GM19240 (cell line): Measurements from ENCODE around the gene CD274.
"Not testable (repeated sequence)": the region's sequence is repeated elsewhere in the genome, so short reads cannot be mapped to it uniquely, and the experiment has no call there.

ENCODE experiments used
- DNase-seq: peaks from one replicate; pipeline ENCODE4 v3.0.0; 2011; ENCODE audit warnings: low spot score; ENCODE audit not compliant: insufficient read length

The CD274 gene

GRCh38 chr9:5437254-5438216 lies 12.8 kb upstream of the CD274 start, which contains the start of gene PLGRKT:
Gene PLGRKT (minus strand): TSS chr9:5437925. CDS start chr9:5431977, 5,948 bp downstream.
- peak; percentile 82 for DNase-seq

DNA sequence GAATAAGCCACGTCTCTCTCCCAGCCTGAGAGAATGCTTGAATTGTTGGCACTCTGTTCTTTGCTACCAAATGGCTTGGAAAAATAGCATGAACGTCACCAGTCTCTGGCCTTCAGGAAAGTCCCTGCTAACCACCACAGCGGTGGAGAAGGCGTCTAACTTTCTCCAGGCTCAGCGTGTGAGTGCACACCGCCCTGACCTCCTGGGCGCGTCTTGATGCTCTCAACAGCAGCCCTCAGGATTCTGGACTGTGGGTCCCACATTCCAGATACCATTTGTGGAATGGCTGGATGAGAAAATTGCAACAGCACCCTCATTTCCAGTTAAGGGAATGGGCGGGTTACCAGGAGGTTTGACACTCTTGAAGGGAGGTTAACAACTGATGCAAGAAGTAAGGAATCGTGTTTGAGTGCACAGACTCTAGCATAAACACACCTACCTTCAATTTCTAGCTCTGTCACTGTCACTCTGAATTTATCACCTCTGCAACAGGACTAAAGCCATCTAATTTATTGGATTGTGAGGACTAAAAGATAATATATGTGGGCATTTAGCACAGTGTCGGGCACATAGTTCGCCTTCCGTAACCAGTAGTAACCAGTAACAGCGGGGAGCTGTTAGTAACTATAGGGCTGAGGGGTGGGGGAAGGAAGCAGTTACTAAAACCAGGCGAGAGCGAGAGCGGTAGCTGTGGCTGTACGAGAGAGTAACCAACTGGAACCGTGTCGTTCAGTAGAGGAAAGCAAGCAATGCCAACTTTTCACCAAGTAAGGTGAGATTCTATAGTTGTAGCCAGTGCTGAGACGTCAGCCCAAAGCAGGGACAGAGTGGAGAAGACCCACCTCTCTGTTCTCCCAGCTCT lies 11.8 kb upstream of the CD274 start:
- no peak for DNase-seq

DNA sequence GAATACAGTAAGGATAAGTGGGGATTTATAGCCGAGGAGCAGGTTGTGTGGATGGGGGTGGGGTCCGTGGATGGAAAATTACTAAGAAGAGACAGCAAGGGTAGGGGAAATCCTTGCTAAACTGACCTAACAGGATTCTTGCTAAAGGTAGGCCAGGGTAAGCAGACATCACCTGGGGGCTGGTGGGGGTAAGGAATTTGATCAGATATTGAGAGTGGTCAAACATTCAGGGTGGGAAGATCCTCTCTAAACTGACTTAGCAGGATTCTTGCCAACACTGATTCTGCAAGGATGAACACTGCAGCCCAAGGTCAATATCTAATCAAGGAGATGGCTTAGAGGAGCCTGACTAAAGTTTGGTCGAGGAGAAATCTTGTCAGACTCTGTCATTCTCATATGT lies 9.9 kb upstream of the CD274 start:
- DNase-seq, result no peak

- DNase-seq, result no peak
Observed at GRCh38 chr9:5441043-5441442, 9.3 kb upstream of the CD274 start.

DNA sequence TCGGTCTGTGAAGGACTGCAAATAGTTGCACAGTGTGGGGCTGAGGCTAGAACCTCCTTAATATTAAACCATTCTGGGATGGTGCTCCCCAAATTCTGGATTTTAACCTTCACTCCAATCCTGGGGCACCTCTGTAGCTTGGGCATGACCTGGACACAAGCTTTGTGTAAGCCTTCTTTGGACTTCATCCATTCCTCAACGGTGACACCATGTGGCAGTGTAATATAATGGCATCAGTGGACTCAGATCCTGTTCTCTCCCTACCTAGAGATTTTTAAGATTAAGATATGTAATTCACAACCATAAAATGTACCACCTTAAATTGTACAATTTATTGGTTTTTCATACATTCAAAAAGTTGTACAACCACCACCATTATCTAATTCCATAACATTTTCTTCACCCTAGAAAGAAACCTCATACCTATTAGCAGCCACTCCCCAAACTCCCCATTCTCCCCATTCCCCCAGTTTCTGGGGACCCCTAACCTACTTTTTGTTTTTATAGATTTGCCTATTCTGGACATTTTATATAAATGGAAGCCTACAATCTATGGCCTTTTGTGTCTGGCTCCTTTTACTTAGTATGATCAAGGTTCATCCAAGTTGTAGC lies 7.8 kb upstream of the CD274 start:
- DNase-seq, result no peak

- DNase-seq, result no peak
Observed at GRCh38 chr9:5443850-5444249, 6.5 kb upstream of the CD274 start.

DNA sequence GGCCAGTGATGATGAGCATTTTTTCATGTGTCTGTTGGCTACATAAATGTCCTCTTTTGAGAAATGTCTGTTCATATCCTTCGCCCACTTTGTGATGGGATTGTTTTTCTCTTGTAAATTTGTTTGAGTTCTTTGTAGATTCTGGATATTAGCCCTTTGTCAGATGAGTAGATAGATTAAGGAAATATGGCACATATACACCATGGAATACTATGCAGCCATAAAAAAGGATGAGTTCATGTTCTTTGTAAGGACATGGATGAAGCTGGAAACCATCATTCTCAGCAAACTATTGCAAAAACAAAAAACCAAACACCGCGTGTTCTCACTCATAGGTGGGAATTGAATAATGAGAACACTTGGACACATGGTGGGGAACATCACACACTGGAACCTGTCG lies 5.2 kb upstream of the CD274 start:
- DNase-seq, result not testable (repeated sequence)

GRCh38 chr9:5445886-5446285 lies 4.5 kb upstream of the CD274 start:
- no peak for DNase-seq

- DNase-seq, result no peak
Observed at GRCh38 chr9:5446451-5447236, 3.7 kb upstream of the CD274 start.

DNA sequence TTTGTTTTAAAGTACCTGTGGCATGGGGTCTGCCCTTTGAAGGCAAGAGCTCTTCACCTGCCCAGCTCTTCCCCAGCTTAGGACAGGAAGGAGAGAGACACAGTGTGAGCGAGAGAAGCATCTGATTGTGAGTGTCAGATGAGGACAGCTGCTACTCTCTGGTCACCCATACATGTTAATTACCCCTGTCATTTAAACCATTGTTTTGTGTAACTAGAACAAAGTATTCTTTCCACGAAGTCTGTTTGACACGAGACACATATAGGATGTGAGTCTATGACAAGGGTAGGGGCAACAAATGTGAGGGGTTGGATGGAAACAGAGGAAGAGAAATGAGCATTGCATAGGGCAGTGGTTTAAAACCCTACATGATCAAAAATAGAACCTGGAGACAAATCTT lies 3.0 kb upstream of the CD274 start:
- DNase-seq, result no peak

DNA sequence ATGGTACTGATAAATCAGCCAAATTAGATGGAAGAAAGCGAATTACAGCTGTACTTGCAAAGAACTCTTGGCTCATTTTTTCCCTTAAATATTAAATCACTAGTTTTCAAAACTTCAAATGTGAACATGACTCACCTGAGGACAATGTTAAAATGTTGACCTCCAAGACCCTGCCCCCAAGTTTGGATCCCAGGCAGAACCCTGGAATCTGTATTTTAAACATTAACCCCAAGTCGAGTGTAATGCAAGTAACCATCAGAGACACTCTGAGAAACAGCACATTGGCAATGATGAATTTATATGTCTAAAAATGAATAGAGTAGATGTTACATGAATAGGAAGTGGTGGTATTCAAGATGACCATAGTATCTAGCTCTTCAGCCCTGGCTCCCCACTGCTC lies 2.3 kb upstream of the CD274 start:
- DNase-seq, result no peak

GRCh38 chr9:5448461-5449435 lies 1.6 kb upstream of the CD274 start:
- DNase-seq, result no peak

DNA sequence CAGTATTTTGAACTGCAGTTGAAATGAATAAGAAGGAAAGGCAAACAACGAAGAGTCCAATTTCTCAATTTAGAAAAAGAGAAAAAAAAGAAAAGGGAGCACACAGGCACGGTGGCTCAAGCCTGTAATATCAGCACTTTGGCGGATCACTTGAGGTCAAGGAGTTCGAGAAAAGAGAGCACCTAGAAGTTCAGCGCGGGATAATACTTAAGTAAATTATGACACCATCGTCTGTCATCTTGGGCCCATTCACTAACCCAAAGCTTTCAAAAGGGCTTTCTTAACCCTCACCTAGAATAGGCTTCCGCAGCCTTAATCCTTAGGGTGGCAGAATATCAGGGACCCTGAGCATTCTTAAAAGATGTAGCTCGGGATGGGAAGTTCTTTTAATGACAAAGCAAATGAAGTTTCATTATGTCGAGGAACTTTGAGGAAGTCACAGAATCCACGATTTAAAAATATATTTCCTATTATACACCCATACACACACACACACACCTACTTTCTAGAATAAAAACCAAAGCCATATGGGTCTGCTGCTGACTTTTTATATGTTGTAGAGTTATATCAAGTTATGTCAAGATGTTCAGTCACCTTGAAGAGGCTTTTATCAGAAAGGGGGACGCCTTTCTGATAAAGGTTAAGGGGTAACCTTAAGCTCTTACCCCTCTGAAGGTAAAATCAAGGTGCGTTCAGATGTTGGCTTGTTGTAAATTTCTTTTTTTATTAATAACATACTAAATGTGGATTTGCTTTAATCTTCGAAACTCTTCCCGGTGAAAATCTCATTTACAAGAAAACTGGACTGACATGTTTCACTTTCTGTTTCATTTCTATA lies 602 bp upstream of the CD274 start:
- no peak for DNase-seq

DNA sequence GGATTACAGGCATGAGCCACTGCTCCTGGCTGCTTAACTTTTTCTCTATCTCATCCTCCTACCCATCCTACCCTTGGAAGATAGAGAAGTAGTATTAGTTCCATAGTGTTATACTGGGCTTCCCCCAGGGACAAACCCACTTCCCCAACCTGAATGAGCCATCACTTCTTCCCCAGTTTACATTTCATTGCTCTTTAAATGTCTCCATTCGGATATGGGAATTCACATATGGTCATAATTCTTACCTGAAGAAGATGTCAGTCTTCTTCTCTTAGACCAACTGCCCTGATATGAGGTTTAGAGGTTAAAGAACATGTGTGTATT lies 1.9 kb downstream of the CD274 start:
- no peak for DNase-seq

DNA sequence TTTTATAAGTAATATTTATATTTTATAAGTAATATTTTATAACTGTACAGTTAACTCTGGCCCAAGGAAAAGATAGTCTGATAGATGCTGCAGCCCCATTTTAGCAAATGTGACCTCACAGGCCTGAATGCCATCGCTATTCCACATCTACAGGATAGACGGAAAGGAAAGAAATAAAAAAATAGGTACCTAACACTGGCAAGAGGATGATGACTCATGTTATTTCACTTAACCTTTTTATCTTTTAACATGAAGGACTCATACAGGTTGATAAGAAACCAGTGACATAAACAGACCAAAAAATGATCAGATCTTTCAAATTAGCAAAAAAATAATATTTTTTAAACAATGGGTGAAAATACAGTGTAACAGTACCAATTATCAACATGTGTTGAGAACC lies 2.7 kb downstream of the CD274 start:
- DNase-seq, result no peak

- no peak for DNase-seq
Observed at GRCh38 chr9:5453673-5454072, 3.3 kb downstream of the CD274 start.

GRCh38 chr9:5455181-5455580 lies 4.8 kb downstream of the CD274 start:
- DNase-seq, result no peak

GRCh38 chr9:5459289-5459829 lies 9.0 kb downstream of the CD274 start:
- DNase-seq, result no peak

- DNase-seq, result no peak
Observed at GRCh38 chr9:5460157-5460556, 9.8 kb downstream of the CD274 start.
